Endothelial cell of umbilical vein (primary cell): Measurements from ENCODE around the gene GOLGA1. TPM values are rescaled to one million over a fixed set of nuclear protein-coding genes. Genes with fewer than 3 reads are reported as not detected.

ENCODE experiments used
- BruUV-seq: library from RNA; stranded (reverse); fragments of 400-500 nt; replicated peaks from 2 replicates; lab custom pipeline; 2021; lab: Mats Ljungman, UMichigan
- CTCF ChIA-PET: fragments of 300-600, 350-600 bp; sonication (Branson Sonifier 250); formaldehyde crosslinking; loops from one replicate; lab custom pipeline; 2021; ENCODE audit warnings: antibody characterized with exemption, inconsistent platforms; lab: Charles Lee
- POLR2A ChIA-PET: fragments of 300-600, 350-600 bp; sonication (Branson Sonifier 250); formaldehyde crosslinking; loops from one replicate; lab custom pipeline; 2021; ENCODE audit warnings: antibody characterized with exemption, inconsistent platforms; lab: Charles Lee
- DNase-seq: peaks from one replicate; pipeline ENCODE4 v3.0.0-alpha.2; 2011; ENCODE audit warnings: low read depth, low spot score
- FAIRE-seq: peaks from 2 replicates; lab custom pipeline; 2011; peaks lifted over from hg19 to GRCh38; lab: Jason Lieb, UNC
- H2AFZ ChIP-seq: 2 replicates; pipeline ENCODE4 v1.6.0; 2012; ENCODE audit warnings: low read depth, low read length, control low read depth, inconsistent platforms
- H3K27ac ChIP-seq: 2 replicates; pipeline ENCODE4 v1.5.1; 2011; ENCODE audit warnings: low read depth, mild to moderate bottlenecking, control low read depth, low read length, moderate library complexity; ENCODE audit not compliant: insufficient read depth
- H3K27me3 ChIP-seq, 2 experiments: 2 replicates each; pipeline versions ENCODE4 v1.6.0 to v1.6.1; 2011; ENCODE audit warnings: low read length in 2 of 2, mixed read lengths in 1 of 2; ENCODE audit not compliant: control insufficient read depth in 2 of 2, insufficient read depth in 2 of 2
- H3K36me3 ChIP-seq, 2 experiments: 2 replicates in 1 of 2; 3 replicates in 1 of 2; pipeline ENCODE4 v1.5.1; 2011; ENCODE audit warnings: low read length in 2 of 2, mild to moderate bottlenecking in 1 of 2, moderate library complexity in 1 of 2; ENCODE audit not compliant: control insufficient read depth in 2 of 2, insufficient read depth in 2 of 2; ENCODE audit errors: extremely low read depth in 1 of 2
- H3K4me1 ChIP-seq: 3 replicates; pipeline ENCODE4 v1.5.1; 2011; ENCODE audit warnings: mild to moderate bottlenecking, low read length; ENCODE audit not compliant: control insufficient read depth, insufficient read depth; ENCODE audit errors: extremely low read depth
- H3K4me2 ChIP-seq: 2 replicates; pipeline ENCODE4 v1.6.1; 2011; ENCODE audit warnings: low read length, control low read depth, mixed read lengths; ENCODE audit not compliant: insufficient read depth
- H3K4me3 ChIP-seq, 3 experiments: fragments of 200-600 bp in 1 of 3; sonication (generic), shearing (Covaris generic) in 1 of 3; replicated peaks in 1 of 3; 2 replicates each; pipeline ENCODE4 v1.5.1; 2011 to 2016; ENCODE audit warnings: control low read depth in 3 of 3, low read length in 3 of 3, mild to moderate bottlenecking in 2 of 3, inconsistent platforms in 1 of 3, low read depth in 1 of 3, moderate library complexity in 1 of 3; ENCODE audit not compliant: insufficient read depth in 1 of 3
- H3K79me2 ChIP-seq: 2 replicates; pipeline ENCODE4 v1.6.0; 2012; ENCODE audit warnings: low read length, inconsistent platforms; ENCODE audit not compliant: control insufficient read depth, insufficient read depth
- H3K9ac ChIP-seq: replicated peaks from 2 replicates; pipeline ENCODE3; 2011; ENCODE audit warnings: low read length, control low read depth; ENCODE audit not compliant: insufficient read depth; ENCODE audit errors: extremely low read depth
- H3K9me1 ChIP-seq: replicated peaks from 3 replicates; pipeline ENCODE4 v1.6.0; 2011; ENCODE audit warnings: mild to moderate bottlenecking, low read length; ENCODE audit not compliant: control insufficient read depth, insufficient read depth; ENCODE audit errors: extremely low read depth
- H3K9me3 ChIP-seq: replicated peaks from 2 replicates; pipeline ENCODE4 v1.5.1; 2012; ENCODE audit warnings: low read length, inconsistent platforms; ENCODE audit not compliant: control insufficient read depth, insufficient read depth
- H4K20me1 ChIP-seq: replicated peaks from 2 replicates; pipeline ENCODE3; 2011; ENCODE audit warnings: mild to moderate bottlenecking, low read length; ENCODE audit not compliant: control insufficient read depth, insufficient read depth; ENCODE audit errors: extremely low read depth
- CTCF ChIP-seq, 2 donors: IDR thresholded peaks; 1 replicate in 1 of 2; 2 replicates in 1 of 2; pipeline ENCODE4 v1.5.1; 2011; ENCODE audit warnings: low read length in 2 of 2, mild to moderate bottlenecking in 2 of 2, moderate library complexity in 2 of 2, control low read depth in 1 of 2, inconsistent platforms in 1 of 2, low read depth in 1 of 2; ENCODE audit not compliant: insufficient read depth in 1 of 2; ENCODE audit errors: extremely low read depth in 1 of 2
- FOS ChIP-seq: IDR thresholded peaks from 2 replicates; pipeline ENCODE4 v1.6.1; 2011; ENCODE audit warnings: mild to moderate bottlenecking, low read length, moderate library complexity, borderline replicate concordance; ENCODE audit not compliant: insufficient read depth
- GATA2 ChIP-seq: IDR thresholded peaks from 2 replicates; pipeline ENCODE4 v1.7.0; 2011; ENCODE audit warnings: low read depth, mild to moderate bottlenecking, moderate library complexity, mixed read lengths, low read length; ENCODE audit not compliant: insufficient read length, insufficient read depth
- JUN ChIP-seq: IDR thresholded peaks from 2 replicates; pipeline ENCODE4 v1.6.1; 2011; ENCODE audit warnings: borderline replicate concordance, low read depth; ENCODE audit not compliant: insufficient read length, insufficient read depth
- MAX ChIP-seq: IDR thresholded peaks from 2 replicates; pipeline ENCODE4 v1.6.1; 2011; ENCODE audit not compliant: insufficient read depth, insufficient read length
- POLR2A ChIP-seq: IDR thresholded peaks from 2 replicates; pipeline ENCODE4 v1.6.1; 2012; ENCODE audit warnings: low read depth, mild to moderate bottlenecking, control low read depth, low read length
- POLR2AphosphoS5 ChIP-seq: IDR thresholded peaks from 2 replicates; pipeline ENCODE4 v1.6.1; 2012; ENCODE audit warnings: low read depth, mild to moderate bottlenecking, control low read depth, low read length, moderate library complexity; ENCODE audit not compliant: insufficient read depth
- dilution Hi-C: fragments of 300-500 bp; cut with MboI; formaldehyde crosslinking; loops from one replicate; pipeline ENCODE4 v1.15.0; 2019; ENCODE audit warnings: low sequenced_read_pairs; ENCODE audit not compliant: extremely low pct_ligation_motif_present
- intact Hi-C: fragments of 100-400 bp; cut with micrococcal nuclease; formaldehyde crosslinking; loops from one replicate; pipeline ENCODE4 v1.10.0; 2022
- polyA plus RNA-seq, 4 experiments: library from polyadenylated mRNA; depleted of rRNA in 3 of 4; stranded (reverse) in 3 of 4; unstranded in 1 of 4; fragments of >200 nt; gene quantifications; 2 replicates each; pipeline versions ENCODE4 v1.2.1 to v1.2.3, GENCODE V29; 2011 to 2012; ENCODE audit warnings: missing spikeins in 1 of 4
- total RNA-seq: library from RNA; stranded (reverse); gene quantifications from 2 replicates; pipeline ENCODE4 v1.2.3, GENCODE V29; 2021

Gene GOLGA1
- total and polyA plus RNA-seq, 2 donors (not counting 3 experiments of a cell fraction or from before 2014, with no cell fraction given), result 13.1 to 19.9 TPM

- DNase-seq (peak; percentile 57), FAIRE-seq (peak; percentile 62)
- no peaks in the 10 kb centered on the region for H3K79me2 ChIP-seq
- no TSS peak for BruUV-seq
- H3K27ac ChIP-seq, result no peak overlapping the region
- no peak overlapping the region for H3K4me2 ChIP-seq
- H3K9me3 ChIP-seq, result no peaks in the 10 kb centered on the region
- TF ChIP-seq CTCF (IDR thresholded peaks at IDR 0.05; ENCODE audit: extremely low read depth in 1 of 2, insufficient read depth in 1 of 2, low read depth in 1 of 2, low read length in 2 of 2) (peak; percentile 43 to 58), GATA2 (no peak)
- H4K20me1 ChIP-seq, result no peaks in the 10 kb centered on the region
- no peak overlapping the region for H3K4me3 ChIP-seq
- dilution Hi-C loops (no loop called here), intact Hi-C loops (loop anchor here (1.0 kb wide), 3 partner anchors 32 to 120 kb away; partner anchors contain the start of genes ARPC5L and WDR38)
- H2AFZ ChIP-seq, result no peak overlapping the region
- H3K4me1 ChIP-seq, result no peaks in the 10 kb centered on the region
- ChIA-PET CTCF (interaction anchor here (1.8 kb wide), 1 partner anchor 42 kb away, joined by 10 read pairs; the partner anchor contains the start of gene WDR38), POLR2A (interaction anchor here (0.5 kb wide), 1 partner anchor 482 kb away, joined by 3 read pairs; no protein-coding TSS in a partner anchor)
- peaks cover 0 to 20% of the 10 kb centered on the region in 2 experiments for H3K36me3 ChIP-seq
- no peaks in the 10 kb centered on the region for H3K27me3 ChIP-seq
- H3K9ac ChIP-seq, result no peak overlapping the region
- no peaks in the 10 kb centered on the region for H3K9me1 ChIP-seq
Measured at GRCh38 chr9:124894741-124895170, 46.1 kb downstream of the GOLGA1 start.

- TF ChIP-seq MAX (no peak), FOS (no peak), POLR2A (no peak), CTCF (IDR thresholded peaks at IDR 0.05; ENCODE audit: extremely low read depth in 1 of 2, insufficient read depth in 1 of 2, low read depth in 1 of 2, low read length in 2 of 2) (no peak), JUN (no peak), GATA2 (no peak), POLR2AphosphoS5 (no peak)
- Histone ChIP-seq H3K9ac (no peak overlapping the region), H3K27ac (no peak overlapping the region), H2AFZ (no peak overlapping the region), H3K4me2 (no peak overlapping the region), H3K4me1 (no peaks in the 10 kb centered on the region), H3K9me1 (no peaks in the 10 kb centered on the region), H3K9me3 (no peaks in the 10 kb centered on the region), H3K36me3 (peaks cover 0 to 20% of the 10 kb centered on the region in 2 experiments), H3K4me3 (no peak overlapping the region), H3K27me3 (no peaks in the 10 kb centered on the region), H4K20me1 (no peaks in the 10 kb centered on the region), H3K79me2 (no peaks in the 10 kb centered on the region)
- CTCF ChIA-PET, result interaction anchor here (0.7 to 2.3 kb wide), 14 partner anchors 12 to 249 kb away, joined by 3 to 13 read pairs (median 4); partner anchors contain the start of genes ARPC5L, NR6A1, OLFML2A and SCAI
- DNase-seq (no peak), FAIRE-seq (no peak)
- intact Hi-C loops, result loop anchor here (1.0 kb wide), 3 partner anchors 32 to 120 kb away; partner anchors contain the start of genes ARPC5L and WDR38
- POLR2A ChIA-PET, result interaction anchor here (0.5 kb wide), 1 partner anchor 481 kb away, joined by 3 read pairs; no protein-coding TSS in a partner anchor
- dilution Hi-C loops, result no loop called here
- BruUV-seq, result no TSS peak
Measured at GRCh38 chr9:124894035-124894740, 46.7 kb downstream of the GOLGA1 start.
